AG04450 (cell line): ENCODE measurements around the gene COL13A1. TPM values are rescaled to one million over a fixed set of nuclear protein-coding genes. Genes with fewer than 3 reads are reported as not detected.
A peak's percentile ranks its signal among the peaks of the same experiment; 100 is the strongest.

Source experiments
- CTCF ChIA-PET: fragments of 300-600, 350-600 bp; formaldehyde crosslinking; extraction: SDS; loops from one replicate; lab custom pipeline; 2022; ENCODE audit warnings: antibody characterized with exemption, inconsistent platforms; lab: Charles Lee
- POLR2A ChIA-PET: fragments of 350-600 bp; formaldehyde crosslinking; extraction: SDS; loops from one replicate; lab custom pipeline; 2021; ENCODE audit warnings: antibody characterized with exemption, inconsistent platforms; lab: Yijun Ruan, JAX
- DNase-seq: peaks from one replicate; pipeline ENCODE4 v3.0.0-alpha.2; 2011; ENCODE audit warnings: low read depth, low spot score
- H3K27ac ChIP-seq: one replicate; pipeline ENCODE4 v1.5.1; 2012; ENCODE audit warnings: low read depth, low read length, control low read depth
- H3K27me3 ChIP-seq: one replicate; pipeline ENCODE4 v1.6.0; 2012; ENCODE audit warnings: low read length; ENCODE audit not compliant: control insufficient read depth, insufficient read depth
- H3K4me3 ChIP-seq: 2 replicates; pipeline ENCODE4 v1.5.1; 2011; ENCODE audit warnings: mild to moderate bottlenecking, low read depth, low read length, control low read depth
- H3K9me3 ChIP-seq: 2 replicates; pipeline ENCODE4 v1.5.1; 2012; ENCODE audit warnings: low read length; ENCODE audit not compliant: control insufficient read depth, insufficient read depth
- CTCF ChIP-seq: IDR thresholded peaks from 2 replicates; pipeline ENCODE4 v1.5.1; 2011; ENCODE audit warnings: low read depth, low read length, control low read depth, inconsistent platforms
- polyA plus RNA-seq: library from polyadenylated mRNA; depleted of rRNA; stranded (reverse); fragments of >200 nt; gene quantifications from 2 replicates; pipeline ENCODE4 v1.2.3, GENCODE V29; 2011

Gene COL13A1
- polyA plus RNA-seq, 1 experiment: 13.1 TPM

GRCh38 chr10:69786791-69787190 lies 14.9 kb upstream of the COL13A1 start:
- no peak for DNase-seq
- ChIA-PET POLR2A (interaction anchor here (1.0 to 1.2 kb wide), 2 partner anchors 18 to 53 kb away, joined by 3 read pairs; no protein-coding TSS in a partner anchor), CTCF (interaction anchor here (0.9 to 6.9 kb wide), 15 partner anchors 10 to 360 kb away, joined by 3 to 153 read pairs (median 6); partner anchors contain the start of gene TYSND1)
- H3K27me3 ChIP-seq: peaks cover 32% of the 10 kb centered on the region
- H3K27ac ChIP-seq: no peak overlapping the region
- no peak overlapping the region for H3K4me3 ChIP-seq
- H3K9me3 ChIP-seq: no peaks in the 10 kb centered on the region
- TF ChIP-seq CTCF: peak; percentile 54

DNA sequence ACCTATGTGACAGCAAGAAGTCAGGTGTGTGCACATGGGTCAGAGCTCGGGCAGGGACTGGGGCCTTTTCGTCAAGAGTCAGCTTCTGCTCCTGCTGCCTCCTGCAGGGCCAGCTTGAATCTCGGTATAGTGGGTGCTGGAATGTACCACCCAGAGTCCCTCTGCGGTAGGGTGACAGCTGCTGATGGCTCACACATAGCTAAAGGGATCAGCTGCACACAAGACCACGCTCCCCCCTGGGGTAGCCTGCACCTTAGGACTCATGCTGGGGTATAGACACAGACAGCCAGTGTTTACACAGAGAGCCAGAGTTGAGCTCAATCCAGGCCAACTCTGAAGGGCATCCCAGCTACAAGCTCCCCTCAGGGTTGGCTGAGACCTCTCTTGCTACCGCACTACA lies 14.0 kb upstream of the COL13A1 start:
- CTCF ChIA-PET: interaction anchor here (0.6 to 6.9 kb wide), 17 partner anchors 12 to 359 kb away, joined by 3 to 153 read pairs (median 6); partner anchors contain the start of gene TYSND1
- TF ChIP-seq CTCF: no peak
- Histone ChIP-seq H3K9me3 (no peaks in the 10 kb centered on the region), H3K27me3 (peaks cover 29% of the 10 kb centered on the region), H3K4me3 (no peak overlapping the region), H3K27ac (no peak overlapping the region)
- POLR2A ChIA-PET: interaction anchor here (0.7 to 1.2 kb wide), 2 partner anchors 8 to 54 kb away, joined by 3 read pairs; no protein-coding TSS in a partner anchor
- DNase-seq: no peak

DNA sequence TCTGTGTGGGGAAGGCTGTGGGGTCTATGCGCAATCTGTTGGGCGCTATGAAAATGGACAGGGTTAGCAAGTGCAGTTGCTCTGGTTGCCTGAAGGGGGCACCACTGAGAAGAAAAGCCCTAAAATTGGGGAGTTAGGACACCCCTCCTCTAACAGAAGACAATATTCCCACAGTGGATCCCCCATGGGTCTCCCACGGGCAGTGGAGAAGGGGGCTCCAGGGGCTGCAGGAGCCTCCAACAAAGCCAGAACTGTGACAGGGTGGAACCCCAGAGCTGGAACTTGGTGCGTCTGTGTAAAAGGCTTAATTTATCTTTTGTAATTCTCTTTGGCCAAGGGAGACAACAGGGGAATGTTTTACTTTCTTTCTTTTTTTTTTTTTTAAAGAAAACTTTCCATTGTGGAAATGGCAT lies 12.5 kb upstream of the COL13A1 start:
- CTCF ChIA-PET: interaction anchor here (0.6 to 6.9 kb wide), 28 partner anchors 8 to 869 kb away, joined by 3 to 153 read pairs (median 4); no protein-coding TSS in a partner anchor
- peak overlapping the region; percentile 47 for H3K27ac ChIP-seq
- no peaks in the 10 kb centered on the region for H3K9me3 ChIP-seq
- no peak for DNase-seq
- peak; percentile 91 for TF ChIP-seq CTCF
- POLR2A ChIA-PET: no interaction called here
- H3K27me3 ChIP-seq: peaks cover 24% of the 10 kb centered on the region
- H3K4me3 ChIP-seq: no peak overlapping the region

GRCh38 chr10:69791812-69792211 lies 9.9 kb upstream of the COL13A1 start:
- H3K4me3 ChIP-seq: no peak overlapping the region
- no peak for TF ChIP-seq CTCF
- CTCF ChIA-PET: interaction anchor here (6.9 kb wide), 1 partner anchor 8 kb away, joined by 79 read pairs; no protein-coding TSS in a partner anchor
- peaks cover 12% of the 10 kb centered on the region; the same call in 1 of the 2 replicates for H3K9me3 ChIP-seq
- POLR2A ChIA-PET: no interaction called here
- no peak overlapping the region for H3K27ac ChIP-seq
- peaks cover 18% of the 10 kb centered on the region for H3K27me3 ChIP-seq
- no peak for DNase-seq

DNA sequence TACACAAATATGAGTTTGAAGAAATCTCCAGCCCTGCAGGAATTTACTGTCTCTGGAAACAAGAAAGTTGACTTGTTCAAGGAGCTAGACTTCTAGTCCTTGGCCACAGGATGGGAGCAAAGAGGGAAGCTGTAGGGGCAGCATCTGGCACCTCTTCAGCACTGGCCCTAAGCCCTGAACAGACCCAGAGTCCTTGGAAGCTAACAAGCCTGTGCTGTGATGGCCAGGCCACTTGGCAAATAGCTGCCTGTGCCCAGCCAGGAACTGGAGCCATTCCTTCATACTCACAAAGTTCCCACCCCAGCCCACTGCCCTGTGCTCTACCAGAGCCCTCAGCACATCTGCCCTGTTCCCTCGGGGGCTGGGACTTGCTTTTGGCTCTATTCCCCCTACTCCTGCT lies 9.4 kb upstream of the COL13A1 start:
- Histone ChIP-seq H3K27ac (no peak overlapping the region), H3K27me3 (peaks cover 18% of the 10 kb centered on the region), H3K4me3 (no peak overlapping the region), H3K9me3 (peaks cover 12% of the 10 kb centered on the region; the same call in 1 of the 2 replicates)
- no peak for DNase-seq
- ChIA-PET POLR2A (no interaction called here), CTCF (interaction anchor here (0.6 kb wide), 1 partner anchor 61 kb away, joined by 3 read pairs; no protein-coding TSS in a partner anchor)
- TF ChIP-seq CTCF: no peak
